OCI-M2 (cell line): Measurements from ENCODE around the gene EZR.
"Not testable (repeated sequence)": the region's sequence is repeated elsewhere in the genome, so short reads cannot be mapped to it uniquely, and the experiment has no call there.

Experiments
- DNase-seq: peaks from one replicate; lab custom pipeline; 2025; ENCODE audit not compliant: unreplicated experiment; lab: John Stamatoyannopoulos, UW

EZR gene

GRCh38 chr6:158799051-158799792 lies 19.9 kb downstream of the EZR start:
- DNase-seq = no peak

GRCh38 chr6:158798311-158798710 lies 20.9 kb downstream of the EZR start:
- no peak for DNase-seq

- no peak for DNase-seq
Observed at GRCh38 chr6:158797331-158798310, 21.5 kb downstream of the EZR start.

- no peak for DNase-seq
Observed at GRCh38 chr6:158796353-158796752, 22.8 kb downstream of the EZR start.

- no peak for DNase-seq
Observed at GRCh38 chr6:158795516-158795915, 23.7 kb downstream of the EZR start.

- DNase-seq = no peak
Observed at GRCh38 chr6:158793432-158793831, 25.7 kb downstream of the EZR start.

- not testable (repeated sequence) for DNase-seq
Observed at GRCh38 chr6:158792505-158792904, 26.7 kb downstream of the EZR start.

GRCh38 chr6:158791274-158791855 lies 27.8 kb downstream of the EZR start:
- no peak for DNase-seq

- no peak for DNase-seq
Observed at GRCh38 chr6:158789115-158789917, 29.9 kb downstream of the EZR start.

GRCh38 chr6:158787395-158787794 lies 31.8 kb downstream of the EZR start:
- no peak for DNase-seq

- DNase-seq = no peak
Observed at GRCh38 chr6:158786645-158787304, 32.4 kb downstream of the EZR start.

GRCh38 chr6:158785036-158785435 lies 34.1 kb downstream of the EZR start:
- no peak for DNase-seq

- DNase-seq = no peak
Observed at GRCh38 chr6:158784505-158784904, 34.7 kb downstream of the EZR start.

- no peak for DNase-seq
Observed at GRCh38 chr6:158783851-158784250, 35.3 kb downstream of the EZR start.

- no peak for DNase-seq
Observed at GRCh38 chr6:158783167-158783450, 36.1 kb downstream of the EZR start.

- DNase-seq = no peak
Observed at GRCh38 chr6:158782432-158783166, 36.6 kb downstream of the EZR start.

GRCh38 chr6:158781692-158782373 lies 37.3 kb downstream of the EZR start:
- DNase-seq = no peak

GRCh38 chr6:158780988-158781691 lies 38.0 kb downstream of the EZR start:
- no peak for DNase-seq
